ENCODE results near the gene CACNA1H.
"Not testable (repeated sequence)": the region's sequence is repeated elsewhere in the genome, so short reads cannot be mapped to it uniquely, and the experiment has no call there.

The CACNA1H gene

DNA sequence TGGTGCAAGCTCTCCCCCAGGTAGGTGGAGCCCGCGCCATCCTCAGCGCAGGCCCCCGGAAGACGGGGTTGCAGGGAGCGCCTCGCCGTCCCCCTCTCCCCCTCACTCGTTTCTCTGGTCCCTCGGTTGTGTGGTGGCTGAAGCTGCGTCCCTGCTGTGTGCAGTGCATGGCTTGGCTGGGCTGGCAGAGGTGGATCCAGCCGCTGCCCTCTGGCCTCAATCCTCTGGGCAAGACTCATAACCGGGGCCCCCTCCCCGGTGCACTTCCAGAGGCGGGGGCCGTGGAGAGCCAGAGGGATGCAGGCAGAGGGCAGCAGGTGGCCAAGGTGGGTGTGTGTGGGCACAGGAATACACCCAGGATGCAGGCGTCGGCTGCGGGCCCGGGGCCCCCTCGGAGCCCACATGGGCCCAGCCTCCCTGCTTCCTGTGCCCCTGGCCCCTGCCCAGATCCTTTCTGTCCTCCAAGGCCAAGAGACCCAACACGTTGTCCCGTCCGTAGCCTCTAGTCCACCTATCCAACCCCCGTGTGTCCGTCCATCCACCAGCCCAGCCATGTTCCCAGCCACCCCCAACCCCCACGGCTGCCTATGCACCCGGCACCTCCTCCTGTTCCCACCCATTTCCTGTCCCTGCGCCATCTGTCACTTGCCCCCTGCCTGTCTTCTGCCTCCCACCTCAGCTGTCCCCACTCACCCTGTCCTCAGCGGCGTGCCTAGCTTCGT, 62.8 kb downstream of the CACNA1H start:
- no peak for DNase-seq

DNA sequence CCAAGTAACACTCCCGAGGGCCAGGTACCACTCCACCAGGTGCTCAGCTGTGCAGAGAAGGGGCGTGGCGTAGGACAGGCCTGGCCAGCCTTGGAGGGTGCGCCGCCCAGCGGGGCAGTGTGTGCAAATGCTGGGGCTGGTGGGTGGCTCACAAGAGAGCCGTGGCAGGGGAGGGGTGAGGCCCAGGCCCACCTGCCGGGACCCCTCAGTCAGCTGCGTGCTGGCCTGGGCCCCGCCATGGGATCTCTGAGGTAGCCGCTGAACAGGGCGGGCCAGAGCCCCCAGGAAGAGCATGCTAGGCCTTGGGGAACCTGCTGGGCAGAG, 63.4 kb downstream of the CACNA1H start:
- DNase-seq, result no peak

DNA sequence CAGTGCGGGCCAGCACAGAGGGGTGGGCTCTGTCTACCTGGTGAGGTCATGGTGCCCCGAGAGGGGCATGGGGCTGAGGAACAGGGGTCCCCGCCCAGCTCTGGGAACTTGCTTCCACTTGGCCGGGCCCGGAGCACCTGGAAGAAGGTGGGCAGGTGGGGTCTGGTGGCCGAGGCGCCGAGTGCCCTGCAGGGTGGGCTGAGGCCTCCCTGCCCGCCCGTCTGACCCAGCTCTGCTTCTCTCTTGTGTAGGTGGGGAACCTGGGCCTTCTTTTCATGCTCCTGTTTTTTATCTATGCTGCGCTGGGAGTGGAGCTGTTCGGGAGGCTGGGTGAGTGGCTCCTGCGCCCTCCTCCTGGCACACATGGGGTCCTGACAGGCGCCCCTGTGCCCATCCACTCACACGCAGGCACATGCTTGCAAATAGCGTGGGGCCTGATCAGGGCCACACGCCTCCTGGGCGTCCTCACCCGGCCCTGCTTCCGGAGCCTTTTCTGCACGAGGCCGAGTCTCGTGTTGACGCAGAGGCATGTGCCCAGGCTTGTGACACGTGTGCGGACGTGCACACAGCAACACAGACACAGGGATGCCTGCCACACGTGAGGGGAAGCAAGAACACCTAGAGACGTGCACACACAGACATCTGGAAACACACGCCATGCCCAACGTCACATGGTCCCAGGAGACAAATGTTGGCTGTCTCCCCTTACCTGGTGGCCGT, 63.9 kb downstream of the CACNA1H start:
- DNase-seq, result no peak

DNA sequence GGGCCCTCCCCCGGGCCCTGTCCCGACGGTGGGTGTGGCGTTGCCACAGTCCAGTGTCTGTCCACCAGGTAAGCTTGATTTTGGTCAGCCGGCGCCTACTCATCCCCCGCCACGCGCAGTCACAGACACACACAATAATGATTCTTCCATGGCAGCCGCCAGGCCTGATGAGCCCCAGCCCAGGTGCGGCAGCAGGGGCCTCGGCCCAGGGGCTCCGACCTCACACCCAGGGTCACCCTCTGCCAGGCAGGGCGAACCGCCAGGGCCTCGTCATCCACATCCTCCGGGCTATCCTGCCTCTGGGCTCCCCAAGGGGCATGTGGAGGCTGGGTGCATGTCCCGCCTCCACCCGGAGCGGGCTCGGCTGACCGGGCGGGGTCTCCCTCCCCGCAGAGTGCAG, 64.6 kb downstream of the CACNA1H start:
- DNase-seq, result no peak

DNA sequence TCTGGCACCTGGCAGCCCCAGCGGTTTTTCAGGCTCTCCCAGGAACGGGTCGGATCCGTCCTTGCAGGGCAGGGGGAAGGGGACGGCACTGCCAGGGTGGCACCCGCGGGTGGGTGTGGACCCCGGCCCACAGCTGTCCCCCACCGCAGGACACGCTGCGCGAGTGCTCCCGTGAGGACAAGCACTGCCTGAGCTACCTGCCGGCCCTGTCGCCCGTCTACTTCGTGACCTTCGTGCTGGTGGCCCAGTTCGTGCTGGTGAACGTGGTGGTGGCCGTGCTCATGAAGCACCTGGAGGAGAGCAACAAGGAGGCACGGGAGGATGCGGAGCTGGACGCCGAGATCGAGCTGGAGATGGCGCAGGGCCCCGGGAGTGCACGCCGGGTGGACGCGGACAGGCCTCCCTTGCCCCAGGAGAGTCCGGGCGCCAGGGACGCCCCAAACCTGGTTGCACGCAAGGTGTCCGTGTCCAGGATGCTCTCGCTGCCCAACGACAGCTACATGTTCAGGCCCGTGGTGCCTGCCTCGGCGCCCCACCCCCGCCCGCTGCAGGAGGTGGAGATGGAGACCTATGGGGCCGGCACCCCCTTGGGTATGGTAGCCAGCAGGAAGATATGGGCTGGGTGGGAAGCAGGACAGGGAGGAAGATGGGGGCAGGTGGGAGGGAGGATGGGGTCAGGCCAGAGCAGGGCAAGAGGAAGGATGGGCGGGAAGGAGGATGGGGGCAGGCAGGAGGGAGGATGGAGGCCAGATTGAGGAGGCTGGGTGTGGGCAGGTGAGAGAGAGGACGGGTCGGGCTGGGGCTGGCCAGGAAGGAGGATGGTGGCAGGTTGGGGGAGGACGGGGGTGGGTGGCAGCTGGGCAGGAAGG, 65.4 kb downstream of the CACNA1H start:
- no peak for DNase-seq

DNA sequence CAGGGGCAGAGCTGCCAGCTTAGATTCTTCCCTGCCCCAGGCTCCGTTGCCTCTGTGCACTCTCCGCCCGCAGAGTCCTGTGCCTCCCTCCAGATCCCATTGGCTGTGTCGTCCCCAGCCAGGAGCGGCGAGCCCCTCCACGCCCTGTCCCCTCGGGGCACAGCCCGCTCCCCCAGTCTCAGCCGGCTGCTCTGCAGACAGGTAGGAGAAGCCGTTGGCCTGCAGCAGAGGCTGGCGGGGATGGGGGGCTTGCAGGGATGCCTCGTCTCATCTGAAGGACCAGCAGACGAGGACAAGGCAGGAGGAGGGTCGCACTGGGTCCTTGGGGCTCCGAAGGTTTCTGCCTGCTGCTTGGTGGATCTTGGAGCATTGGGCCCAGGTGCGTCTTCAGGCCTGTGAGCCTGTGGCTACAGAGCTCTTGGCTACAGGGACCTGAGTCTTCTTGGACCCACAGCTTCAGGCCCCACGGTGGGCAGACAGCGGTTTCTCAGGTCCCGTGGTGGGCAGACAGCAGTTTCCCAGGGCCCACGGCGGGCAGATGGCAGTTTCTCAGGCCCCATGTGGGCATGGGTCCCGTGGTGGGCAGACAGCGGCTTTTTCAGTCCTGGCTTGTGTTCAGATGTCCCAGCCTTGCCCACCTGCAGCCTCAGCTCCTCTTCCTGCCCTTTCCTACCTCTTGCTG, 66.2 kb downstream of the CACNA1H start:
- no peak for DNase-seq

DNA sequence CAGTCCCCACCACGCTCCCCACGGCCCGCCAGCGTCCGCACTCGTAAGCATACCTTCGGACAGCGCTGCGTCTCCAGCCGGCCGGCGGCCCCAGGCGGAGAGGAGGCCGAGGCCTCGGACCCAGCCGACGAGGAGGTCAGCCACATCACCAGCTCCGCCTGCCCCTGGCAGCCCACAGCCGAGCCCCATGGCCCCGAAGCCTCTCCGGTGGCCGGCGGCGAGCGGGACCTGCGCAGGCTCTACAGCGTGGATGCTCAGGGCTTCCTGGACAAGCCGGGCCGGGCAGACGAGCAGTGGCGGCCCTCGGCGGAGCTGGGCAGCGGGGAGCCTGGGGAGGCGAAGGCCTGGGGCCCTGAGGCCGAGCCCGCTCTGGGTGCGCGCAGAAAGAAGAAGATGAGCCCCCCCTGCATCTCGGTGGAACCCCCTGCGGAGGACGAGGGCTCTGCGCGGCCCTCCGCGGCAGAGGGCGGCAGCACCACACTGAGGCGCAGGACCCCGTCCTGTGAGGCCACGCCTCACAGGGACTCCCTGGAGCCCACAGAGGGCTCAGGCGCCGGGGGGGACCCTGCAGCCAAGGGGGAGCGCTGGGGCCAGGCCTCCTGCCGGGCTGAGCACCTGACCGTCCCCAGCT, 67.3 kb downstream of the CACNA1H start:
- DNase-seq, result no peak

DNA sequence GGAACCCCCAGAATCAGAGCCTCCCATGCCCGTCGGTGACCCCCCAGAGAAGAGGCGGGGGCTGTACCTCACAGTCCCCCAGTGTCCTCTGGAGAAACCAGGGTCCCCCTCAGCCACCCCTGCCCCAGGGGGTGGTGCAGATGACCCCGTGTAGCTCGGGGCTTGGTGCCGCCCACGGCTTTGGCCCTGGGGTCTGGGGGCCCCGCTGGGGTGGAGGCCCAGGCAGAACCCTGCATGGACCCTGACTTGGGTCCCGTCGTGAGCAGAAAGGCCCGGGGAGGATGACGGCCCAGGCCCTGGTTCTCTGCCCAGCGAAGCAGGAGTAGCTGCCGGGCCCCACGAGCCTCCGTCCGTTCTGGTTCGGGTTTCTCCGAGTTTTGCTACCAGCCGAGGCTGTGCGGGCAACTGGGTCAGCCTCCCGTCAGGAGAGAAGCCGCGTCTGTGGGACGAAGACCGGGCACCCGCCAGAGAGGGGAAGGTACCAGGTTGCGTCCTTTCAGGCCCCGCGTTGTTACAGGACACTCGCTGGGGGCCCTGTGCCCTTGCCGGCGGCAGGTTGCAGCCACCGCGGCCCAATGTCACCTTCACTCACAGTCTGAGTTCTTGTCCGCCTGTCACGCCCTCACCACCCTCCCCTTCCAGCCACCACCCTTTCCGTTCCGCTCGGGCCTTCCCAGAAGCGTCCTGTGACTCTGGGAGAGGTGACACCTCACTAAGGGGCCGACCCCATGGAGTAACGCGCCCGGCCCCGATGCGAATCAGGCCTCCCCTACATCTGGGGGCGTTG, 68.1 kb downstream of the CACNA1H start:
- DNase-seq, result no peak

DNA sequence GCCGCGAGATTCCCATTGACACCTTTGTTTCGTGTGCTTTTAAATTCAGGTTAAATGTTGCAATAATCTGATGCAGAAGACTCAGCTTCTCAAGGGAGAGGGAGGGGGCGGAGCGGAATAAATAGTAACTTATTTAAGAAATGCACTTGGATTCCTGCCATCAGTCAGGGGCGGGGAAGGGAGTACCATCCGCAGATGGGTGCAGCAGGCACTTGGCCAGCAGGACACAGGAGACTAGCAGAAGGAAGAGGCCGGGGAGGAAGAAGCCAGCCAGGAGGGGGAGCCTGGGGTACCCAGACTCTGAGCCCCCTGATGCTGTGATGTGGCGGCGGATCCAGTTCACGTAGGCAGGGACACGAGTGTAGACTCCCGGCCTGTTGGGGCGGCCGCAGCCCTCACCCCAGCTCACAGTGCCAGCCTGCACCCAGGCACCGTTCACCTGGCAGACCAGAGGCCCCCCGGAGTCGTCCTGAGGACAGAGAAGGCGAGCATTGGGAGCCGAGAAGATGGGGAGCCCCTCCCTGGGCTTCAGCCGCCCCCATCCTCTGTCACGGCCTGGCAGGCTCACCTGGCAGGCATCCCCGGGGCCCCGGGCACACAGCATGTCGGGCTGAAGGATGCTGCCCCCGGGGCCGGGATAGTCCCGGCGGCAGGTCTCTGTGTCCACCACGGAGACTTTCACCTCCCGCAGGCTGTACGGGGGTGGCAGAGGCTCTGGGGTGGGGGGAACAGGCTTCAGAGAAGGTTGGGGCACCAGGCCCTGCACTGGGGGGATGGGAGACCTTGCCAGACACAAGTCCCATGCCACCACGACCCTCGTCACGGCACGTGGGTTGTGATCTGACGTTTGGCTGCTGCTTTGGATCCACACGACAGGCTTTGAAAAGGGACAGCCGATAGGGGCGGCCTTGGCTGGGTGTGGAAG, 69.0 kb downstream of the CACNA1H start:
- DNase-seq, result no peak

DNA sequence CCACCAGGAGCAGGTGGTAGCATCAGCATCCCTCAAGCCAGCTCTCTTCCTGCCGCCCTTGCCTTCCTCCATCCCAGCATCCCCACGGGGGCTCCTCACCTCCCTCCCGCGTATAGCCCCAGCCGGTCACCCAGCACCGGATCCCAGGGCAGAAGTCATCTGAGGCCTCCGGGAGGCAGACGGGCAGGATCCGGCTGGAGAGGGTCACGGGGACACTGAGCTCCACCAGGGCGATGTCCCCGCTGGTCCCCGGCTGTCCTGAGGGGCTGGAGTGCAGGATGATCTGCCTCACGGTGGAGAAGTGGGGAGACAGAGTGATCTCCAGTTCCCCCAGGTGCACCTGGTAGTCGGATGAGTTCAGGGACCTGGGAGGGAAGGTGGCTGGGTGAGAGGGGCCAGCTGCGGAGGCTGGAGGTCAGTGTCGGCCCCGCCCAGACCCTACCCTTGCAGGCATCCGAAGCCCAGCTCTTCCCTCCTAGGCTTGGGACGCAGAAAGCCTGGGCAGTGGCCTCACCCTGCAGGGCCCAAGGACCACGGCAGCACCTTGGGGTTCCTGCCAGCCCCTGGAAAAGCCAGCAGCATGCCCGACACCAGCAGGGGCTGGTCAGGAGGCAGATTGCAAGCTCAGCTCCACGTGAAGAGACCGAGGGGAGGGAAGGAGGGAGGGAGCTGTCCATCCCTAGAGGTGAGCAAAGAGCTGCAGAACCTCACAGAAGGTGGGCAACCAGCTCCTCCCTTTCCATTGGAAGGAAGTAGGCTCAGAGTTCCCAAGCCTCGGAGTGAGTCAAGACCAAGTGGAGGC, 69.8 kb downstream of the CACNA1H start:
- no peak for DNase-seq

DNA sequence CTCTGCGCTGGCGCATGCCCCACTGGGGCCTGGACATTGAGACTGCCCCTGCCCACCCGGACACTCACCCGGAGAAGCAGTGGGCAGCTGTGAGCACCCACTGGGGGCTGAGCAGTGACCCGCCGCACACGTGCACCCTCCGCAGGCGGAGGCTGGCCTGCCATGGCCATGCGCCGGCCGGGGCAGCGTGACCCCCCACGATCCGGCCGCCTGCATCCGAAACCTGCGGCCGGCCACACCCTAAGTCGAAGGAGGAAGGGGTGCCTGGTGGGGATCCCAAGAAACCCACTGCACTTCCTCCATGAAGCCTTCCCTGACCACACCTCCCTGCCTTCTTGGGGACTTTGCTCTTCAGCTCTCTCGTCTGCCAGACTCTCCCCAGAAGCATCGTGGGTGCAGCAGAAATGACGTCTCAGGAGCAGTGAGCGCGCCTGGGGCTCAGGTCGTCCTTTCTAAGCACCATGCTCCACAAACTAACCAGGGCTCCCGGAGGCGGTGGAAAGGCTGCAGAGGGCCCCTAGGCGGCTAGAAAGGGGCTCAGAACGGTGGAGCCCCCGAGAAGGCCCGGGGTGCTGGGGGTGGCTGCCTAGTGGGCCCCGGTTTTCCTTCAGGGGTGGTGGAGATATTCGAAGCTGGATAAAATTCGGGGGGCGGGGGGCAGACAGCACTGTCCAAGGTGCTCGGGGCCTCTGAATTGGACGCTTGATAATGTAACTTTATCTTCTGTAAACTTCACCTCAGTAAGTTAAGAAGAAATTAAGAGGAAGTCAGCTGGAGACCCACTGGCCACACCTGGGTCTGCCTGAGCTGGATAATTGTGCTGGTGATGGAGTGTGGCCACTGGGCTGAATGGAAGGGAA, 70.7 kb downstream of the CACNA1H start:
- no peak for DNase-seq

DNA sequence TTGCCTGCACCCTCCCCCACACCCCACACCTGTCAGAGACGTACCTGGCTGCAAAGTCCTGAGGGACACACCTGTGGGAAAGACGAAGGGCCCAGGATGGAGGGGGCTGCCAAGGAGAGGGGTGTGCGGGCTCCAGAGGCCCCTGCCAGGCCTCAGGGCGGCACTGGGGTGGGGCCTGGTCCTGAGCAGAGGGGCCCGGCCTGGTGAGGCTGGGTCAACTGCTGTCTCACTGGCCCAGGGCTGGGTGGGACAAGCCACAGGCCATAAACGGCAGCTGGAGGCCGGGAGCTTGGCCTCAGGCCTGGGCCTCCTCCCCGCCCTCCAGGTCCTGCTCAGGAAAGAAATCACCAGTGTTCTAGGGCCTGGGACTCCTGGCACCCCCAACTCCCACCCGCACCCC, 71.7 kb downstream of the CACNA1H start:
- no peak for DNase-seq

DNA sequence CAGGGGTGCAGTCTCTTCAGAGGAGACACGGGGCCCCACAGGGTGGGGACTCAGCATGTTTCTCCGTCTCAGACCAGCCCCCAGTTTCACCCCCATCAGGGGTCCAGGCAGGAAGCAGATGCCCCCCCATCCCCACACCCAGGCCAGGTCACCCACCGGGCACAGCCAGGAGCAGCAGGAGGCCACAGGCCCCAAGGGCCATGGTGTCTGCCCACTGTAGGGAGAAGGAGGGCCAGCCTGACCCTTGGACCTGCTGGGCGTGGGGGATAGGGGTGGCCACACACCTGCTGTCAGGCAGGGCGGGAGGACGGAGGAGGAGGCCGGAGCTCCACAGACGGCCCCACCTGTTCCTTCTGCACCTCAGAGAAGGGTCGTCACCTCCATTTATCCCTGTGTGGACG, 72.1 kb downstream of the CACNA1H start, which contains the start of gene TPSG1:
TSS of gene TPSG1 (minus strand) at position 218 of the 401 bp plus-strand sequence. CDS start at position 202, 16 bp downstream.
- DNase-seq, result no peak

DNA sequence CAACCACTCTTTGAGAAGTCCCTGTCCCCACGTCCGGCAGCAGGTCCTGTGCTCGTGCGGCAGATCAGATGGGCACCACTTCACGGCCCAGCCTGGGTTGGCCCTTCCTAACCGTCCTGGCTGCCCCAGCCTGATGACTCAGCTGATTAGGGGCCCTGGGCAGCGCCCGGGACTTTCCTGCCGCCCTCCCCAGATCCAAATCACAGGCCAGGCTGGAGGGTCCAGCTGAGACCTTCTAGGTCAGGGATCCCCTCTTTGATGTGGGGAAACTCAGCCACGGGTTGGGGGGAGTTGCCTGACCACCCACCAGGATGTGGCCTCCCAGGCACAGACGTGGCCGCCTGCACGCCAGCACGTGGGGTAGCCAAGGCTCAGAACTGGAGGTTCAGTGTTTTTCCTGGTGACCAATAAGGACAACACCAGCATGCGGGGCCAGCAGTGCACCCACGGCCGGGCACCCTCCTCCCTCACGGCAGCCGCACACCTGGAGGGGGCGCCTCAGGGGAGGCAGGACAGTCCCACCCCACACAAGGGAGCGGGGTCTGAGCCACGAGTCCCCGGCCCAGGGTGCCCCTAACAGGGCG, 72.9 kb downstream of the CACNA1H start:
- not testable (repeated sequence) for DNase-seq

DNA sequence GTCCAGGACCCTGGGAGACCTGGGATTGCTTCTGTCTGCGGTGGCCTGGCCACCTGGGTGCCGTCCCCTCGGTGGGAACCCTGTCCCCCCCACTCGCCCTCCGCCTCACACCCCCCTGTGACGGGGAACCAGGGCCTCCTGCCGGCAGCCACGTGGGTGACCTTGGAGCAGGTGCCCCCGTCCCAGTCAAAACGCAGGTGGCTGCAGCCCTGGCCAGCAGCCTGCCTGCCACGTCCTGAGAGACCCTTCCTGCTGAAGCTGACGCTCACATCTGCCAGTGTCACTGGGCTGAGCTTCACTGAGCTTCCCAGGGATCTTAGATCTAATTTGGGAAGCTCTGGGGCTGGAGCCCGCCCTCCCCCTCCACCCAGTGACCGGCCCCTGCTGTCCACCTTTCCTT, 73.8 kb downstream of the CACNA1H start:
- DNase-seq, result not testable (repeated sequence)

DNA sequence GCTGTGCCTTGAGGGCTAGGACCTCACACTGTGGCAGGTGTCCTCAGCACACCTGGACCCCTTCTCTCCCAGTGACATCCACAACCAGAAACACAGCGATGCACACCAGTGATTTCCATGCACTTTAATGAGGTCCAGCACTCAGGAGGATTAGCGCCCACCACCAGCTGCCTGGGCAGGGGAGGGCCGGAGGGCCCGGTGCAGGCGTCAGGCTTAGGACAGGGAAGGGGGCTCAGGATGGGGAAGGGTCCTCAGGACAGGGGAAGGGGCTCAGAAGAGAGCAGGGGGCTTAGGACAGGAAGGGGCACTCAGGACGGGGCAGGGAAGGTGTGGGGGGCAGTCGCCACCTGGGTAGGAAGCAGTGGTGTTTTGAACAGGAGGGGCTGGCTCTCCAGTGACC, 75.3 kb downstream of the CACNA1H start:
- not testable (repeated sequence) for DNase-seq

DNA sequence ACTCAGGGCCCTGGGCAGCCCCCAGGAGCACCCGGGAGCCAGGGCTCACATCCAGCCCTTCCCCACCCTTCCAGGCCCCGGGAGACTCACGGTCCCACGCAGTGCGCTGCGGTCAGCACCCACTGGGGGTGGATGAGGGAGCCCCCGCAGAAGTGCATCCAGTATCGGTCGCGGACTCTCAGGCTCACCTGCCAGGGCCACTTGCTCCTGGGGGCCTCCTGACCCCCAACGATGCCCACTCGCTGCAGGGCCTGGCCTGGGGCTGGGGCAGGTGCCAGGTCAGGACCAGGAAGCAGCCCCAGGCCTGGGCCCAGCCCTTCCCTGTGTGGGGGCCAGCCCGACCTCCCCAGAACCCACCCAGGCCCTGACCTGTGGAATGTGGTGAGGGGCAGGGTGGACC, 76.6 kb downstream of the CACNA1H start:
- DNase-seq, result not testable (repeated sequence)

DNA sequence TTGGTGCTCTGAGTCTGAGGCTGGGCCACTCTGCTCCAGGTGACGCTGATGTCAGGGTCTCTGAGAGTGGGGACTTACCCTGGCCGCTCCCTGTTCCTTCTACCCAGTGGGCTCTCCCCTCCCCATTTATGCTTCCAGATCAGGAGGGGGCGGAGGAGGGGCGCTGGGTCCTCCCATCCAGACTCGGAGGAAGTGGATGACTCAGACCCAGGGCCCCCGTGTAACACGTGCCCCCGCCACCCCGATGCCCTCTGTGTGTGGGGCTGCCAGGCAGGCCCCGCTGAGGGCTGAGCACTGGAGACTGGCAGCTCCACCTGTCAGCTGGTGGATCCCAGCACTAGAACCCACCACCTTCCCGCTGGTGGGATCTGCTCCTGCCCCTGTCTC, 77.2 kb downstream of the CACNA1H start, which contains the start of gene TPSB2:
TSS of gene TPSB2 (minus strand) at position 101 of the 387 bp plus-strand sequence. CDS start 233 bp downstream, outside the sequence.
- not testable (repeated sequence) for DNase-seq
